Neutrophil (primary cell): ENCODE data around the gene TBC1D14.

Experiments used
- H3K27ac ChIP-seq: fragments of 200-600 bp; sonication (generic); 2 replicates; pipeline ENCODE4 v1.5.1; 2016; ENCODE audit warnings: mild to moderate bottlenecking, moderate library complexity
- H3K27me3 ChIP-seq: fragments of 200-600 bp; sonication (generic); 2 replicates; pipeline ENCODE4 v1.6.0; 2016; ENCODE audit warnings: mild to moderate bottlenecking
- H3K36me3 ChIP-seq: fragments of 200-600 bp; sonication (generic); 2 replicates; pipeline ENCODE4 v1.5.1; 2017
- H3K4me1 ChIP-seq, 2 experiments: fragments of 200-600 bp in 1 of 2; sonication (generic) in 1 of 2; 1 replicate in 1 of 2; 2 replicates in 1 of 2; pipeline versions ENCODE4 v1.5.1 to v1.6.1; 2013 to 2016; ENCODE audit warnings: low read depth in 1 of 2, low read length in 1 of 2, mild to moderate bottlenecking in 1 of 2, moderate library complexity in 1 of 2; ENCODE audit not compliant: control insufficient read depth in 1 of 2, insufficient read depth in 1 of 2
- H3K4me3 ChIP-seq, 2 experiments: fragments of 200-600 bp in 1 of 2; sonication (generic) in 1 of 2; 1 replicate in 1 of 2; 2 replicates in 1 of 2; pipeline ENCODE4 v1.5.1; 2013 to 2016; ENCODE audit warnings: low read depth in 1 of 2, low read length in 1 of 2, mild to moderate bottlenecking in 1 of 2, moderate library complexity in 1 of 2
- H3K9me3 ChIP-seq: fragments of 200-600 bp; sonication (generic); 2 replicates; pipeline ENCODE4 v1.5.1; 2016
- CTCF ChIP-seq: fragments of 200-600 bp; sonication (generic); IDR thresholded peaks from 2 replicates; pipeline ENCODE4 v1.5.1; 2016; ENCODE audit warnings: antibody characterized with exemption

Gene TBC1D14

GRCh38 chr4:6929339-6929811, 19.7 kb downstream of the TBC1D14 start:
- no peak for TF ChIP-seq CTCF
- no peaks in the 10 kb centered on the region for H3K9me3 ChIP-seq
- H3K4me1 ChIP-seq: peaks cover 80 to 85% of the 10 kb centered on the region in 2 experiments
- peak overlapping the region; percentile 37 for H3K4me3 ChIP-seq
- peak overlapping the region; percentile 81 for H3K27ac ChIP-seq
- H3K36me3 ChIP-seq: peaks cover 33% of the 10 kb centered on the region
- H3K27me3 ChIP-seq: no peaks in the 10 kb centered on the region

- Histone ChIP-seq H3K27me3 (no peaks in the 10 kb centered on the region), H3K4me3 (peak overlapping the region; percentile 37), H3K36me3 (peaks cover 27% of the 10 kb centered on the region), H3K4me1 (peaks cover 74 to 79% of the 10 kb centered on the region in 2 experiments), H3K27ac (peak overlapping the region; percentile 81), H3K9me3 (no peaks in the 10 kb centered on the region)
- no peak for TF ChIP-seq CTCF
Observed at GRCh38 chr4:6929812-6930464, 20.3 kb downstream of the TBC1D14 start.

GRCh38 chr4:6932475-6932874, 22.8 kb downstream of the TBC1D14 start:
- Histone ChIP-seq H3K27ac (peak overlapping the region; percentile 46), H3K4me3 (no peak overlapping the region), H3K4me1 (peaks cover 54 to 57% of the 10 kb centered on the region in 2 experiments), H3K9me3 (no peaks in the 10 kb centered on the region), H3K27me3 (no peaks in the 10 kb centered on the region), H3K36me3 (peaks cover 29% of the 10 kb centered on the region)
- no peak for TF ChIP-seq CTCF

GRCh38 chr4:6932918-6933317, 23.3 kb downstream of the TBC1D14 start:
- Histone ChIP-seq H3K36me3 (peaks cover 29% of the 10 kb centered on the region), H3K4me3 (no peak overlapping the region), H3K9me3 (no peaks in the 10 kb centered on the region), H3K27ac (peak overlapping the region; percentile 46), H3K4me1 (peaks cover 54 to 57% of the 10 kb centered on the region in 2 experiments), H3K27me3 (no peaks in the 10 kb centered on the region)
- TF ChIP-seq CTCF: no peak

GRCh38 chr4:6933691-6934430, 24.2 kb downstream of the TBC1D14 start:
- Histone ChIP-seq H3K4me3 (no peak overlapping the region), H3K36me3 (peaks cover 29% of the 10 kb centered on the region), H3K27me3 (no peaks in the 10 kb centered on the region), H3K4me1 (peaks cover 54 to 57% of the 10 kb centered on the region in 2 experiments), H3K27ac (peak overlapping the region; percentile 55), H3K9me3 (no peaks in the 10 kb centered on the region)
- TF ChIP-seq CTCF: no peak
